PC-3 (cell line): ENCODE results near the gene SP1. TPM values are rescaled to one million over a fixed set of nuclear protein-coding genes. Genes with fewer than 3 reads are reported as not detected.
A peak's percentile ranks its signal among the peaks of the same experiment; 100 is the strongest.

Experiments
- ATAC-seq: fragments of 200-7000 bp; cut with Tn5 transposase; 2 replicates; pipeline ENCODE4 v1.9.1; 2020; ENCODE audit warnings: mild to moderate bottlenecking, moderate library complexity
- BruUV-seq: library from RNA; stranded (reverse); fragments of 400-500 nt; replicated peaks from 2 replicates; lab custom pipeline; 2021; lab: Mats Ljungman, UMichigan
- CTCF ChIA-PET: fragments of 300-600 bp; sonication (Branson Sonifier 250); formaldehyde crosslinking; loops from one replicate; lab custom pipeline; 2022; ENCODE audit warnings: antibody characterized with exemption; lab: Charles Lee
- POLR2A ChIA-PET: fragments of 300-600 bp; sonication (Branson Sonifier 250); formaldehyde crosslinking; loops from one replicate; lab custom pipeline; 2022; ENCODE audit warnings: antibody characterized with exemption; ENCODE audit not compliant: unreplicated experiment; lab: Charles Lee
- DNase-seq: peaks from one replicate; pipeline ENCODE4 v3.0.0-alpha.2; 2015
- H2AFZ ChIP-seq: fragments of 300-600 bp; sonication (generic); 2 replicates; pipeline ENCODE4 v1.6.0; 2016; ENCODE audit warnings: antibody characterized with exemption, low read length
- H3F3A ChIP-seq: fragments of 300-600 bp; sonication (generic); one replicate; pipeline ENCODE4 v1.6.0; 2017; ENCODE audit warnings: antibody characterized with exemption, low read length, control low read depth, mild to moderate bottlenecking; ENCODE audit not compliant: unreplicated experiment
- H3K27ac ChIP-seq: fragments of 300-600 bp; sonication (generic); 2 replicates; pipeline ENCODE4 v1.5.1; 2016; ENCODE audit warnings: mild to moderate bottlenecking, low read length
- H3K27me3 ChIP-seq: fragments of 300-600 bp; sonication (generic); 2 replicates; pipeline ENCODE4 v1.6.1; 2016; ENCODE audit warnings: low read length, mixed read lengths
- H3K36me3 ChIP-seq: fragments of 300-600 bp; sonication (generic); 2 replicates; pipeline ENCODE4 v1.6.1; 2016; ENCODE audit warnings: low read depth, mixed run types, low read length, mixed read lengths
- H3K4me1 ChIP-seq: fragments of 300-600 bp; sonication (generic); 2 replicates; pipeline ENCODE4 v1.5.1; 2016; ENCODE audit warnings: low read length; ENCODE audit not compliant: insufficient read depth
- H3K4me2 ChIP-seq: fragments of 300-600 bp; sonication (generic); 2 replicates; pipeline ENCODE4 v1.6.0; 2016; ENCODE audit warnings: low read length
- H3K4me3 ChIP-seq: fragments of 300-600 bp; sonication (generic); 2 replicates; pipeline ENCODE4 v1.5.1; 2016; ENCODE audit warnings: mild to moderate bottlenecking, low read length, mixed read lengths
- H3K79me2 ChIP-seq: fragments of 300-600 bp; sonication (generic); 2 replicates; pipeline ENCODE4 v1.6.1; 2017; ENCODE audit warnings: low read length, mixed read lengths
- H3K9ac ChIP-seq: fragments of 300-600 bp; sonication (generic); 2 replicates; pipeline ENCODE4 v1.6.0; 2016; ENCODE audit warnings: mild to moderate bottlenecking, low read length
- H3K9me2 ChIP-seq: fragments of 300-600 bp; sonication (generic); replicated peaks from 2 replicates; pipeline ENCODE4 v1.6.1; 2016; ENCODE audit warnings: mixed run types, low read length, mixed read lengths
- H3K9me3 ChIP-seq: fragments of 300-600 bp; sonication (generic); 2 replicates; pipeline ENCODE4 v1.6.1; 2016; ENCODE audit warnings: low read length, mixed read lengths
- H4K20me1 ChIP-seq: fragments of 300-600 bp; sonication (generic); 2 replicates; pipeline ENCODE4 v1.6.1; 2016; ENCODE audit warnings: low read length, mixed read lengths
- CTCF ChIP-seq: fragments of 300-600 bp; sonication (generic); conservative IDR thresholded peaks from 2 replicates; pipeline ENCODE4 v1.5.1; 2017; ENCODE audit warnings: antibody characterized with exemption, low read depth, mild to moderate bottlenecking, low read length
- EZH2 ChIP-seq: fragments of 300-600 bp; sonication (generic); IDR thresholded peaks from one replicate; pipeline ENCODE4 v1.6.1; 2017; ENCODE audit warnings: antibody characterized with exemption, mild to moderate bottlenecking, low read length; ENCODE audit not compliant: unreplicated experiment
- EZH2phosphoT487 ChIP-seq: fragments of 300-600 bp; sonication (generic); IDR thresholded peaks from 2 replicates; pipeline ENCODE4 v1.6.1; 2018; ENCODE audit warnings: mild to moderate bottlenecking, antibody characterized with exemption, low read length, borderline replicate concordance
- intact Hi-C: fragments of 100-400 bp; cut with micrococcal nuclease; formaldehyde crosslinking; loops from 2 replicates; pipeline ENCODE4 v1.9.0; 2023
- total RNA-seq: library from RNA; depleted of rRNA; stranded (reverse); fragments of >200 nt; gene quantifications from 2 replicates; pipeline ENCODE4 v1.2.3, GENCODE V29; 2014

The SP1 gene
- total RNA-seq, 1 experiment from 2014 or later: 49.7 TPM

DNA sequence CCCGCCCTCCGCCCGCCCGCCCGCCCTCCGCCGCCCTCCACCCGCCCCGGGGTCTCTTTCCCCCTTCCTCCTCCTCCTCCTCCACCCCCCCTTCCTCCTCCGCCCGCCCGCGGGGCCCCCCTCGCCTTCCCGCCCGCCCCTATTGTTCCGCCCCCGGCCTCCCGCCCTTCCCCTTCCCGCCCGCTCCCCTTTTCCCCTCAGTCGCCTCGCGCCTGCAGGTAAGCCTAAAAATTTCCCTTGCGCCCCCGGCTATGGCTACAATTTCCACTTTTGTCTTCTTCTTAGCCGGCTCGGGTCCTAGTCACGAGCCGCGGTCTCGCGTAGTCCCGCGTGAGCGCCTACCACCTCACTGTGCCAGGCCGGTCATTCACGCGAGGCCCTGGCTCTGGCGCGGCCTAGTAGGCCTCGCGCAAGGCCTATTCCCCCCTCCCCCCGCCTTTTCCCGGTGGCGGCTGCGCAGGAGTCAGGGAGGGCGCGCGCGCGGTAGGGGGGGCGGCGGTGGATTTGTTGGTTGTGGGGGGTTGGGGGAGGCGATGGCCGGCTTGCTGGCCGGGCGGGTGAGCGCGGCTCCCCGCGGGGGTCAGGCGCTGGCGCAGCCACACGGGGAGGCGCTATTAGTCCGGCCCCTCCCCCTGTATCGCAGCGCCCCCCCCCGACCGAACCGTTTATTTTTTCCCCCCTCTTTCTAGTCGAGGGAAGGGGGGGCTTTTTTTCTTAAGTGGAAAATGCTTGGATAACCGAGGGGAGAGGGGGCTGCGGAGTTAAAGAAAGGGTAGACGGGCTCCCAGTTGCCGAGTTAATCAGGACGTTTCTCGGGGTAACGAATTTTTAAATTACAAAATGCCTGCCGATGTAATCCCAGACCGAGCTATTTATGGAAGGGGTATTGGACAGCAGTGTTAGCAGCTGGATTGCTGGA, 72.4 kb downstream of the SP1 start:
- Histone ChIP-seq H3K4me3 (peak overlapping the region; percentile 95), H3K36me3 (peaks cover 47% of the 10 kb centered on the region), H3K27me3 (no peaks in the 10 kb centered on the region), H2AFZ (no peak overlapping the region), H3K4me2 (peak overlapping the region; percentile 94), H3K9me2 (no peaks in the 10 kb centered on the region), H4K20me1 (peaks cover 45% of the 10 kb centered on the region), H3K4me1 (peaks cover 12% of the 10 kb centered on the region), H3F3A (no peaks in the 10 kb centered on the region), H3K27ac (peak overlapping the region; percentile 79), H3K79me2 (peaks cover 53% of the 10 kb centered on the region), H3K9me3 (no peaks in the 10 kb centered on the region), H3K9ac (peak overlapping the region; percentile 99)
- intact Hi-C loops: loop anchor here (1.0 kb wide), 1 partner anchor 24 kb away; no protein-coding TSS in a partner anchor
- ATAC-seq: peak; percentile 48
- peak; percentile 64 for DNase-seq
- no peak for TF ChIP-seq EZH2
- TF ChIP-seq CTCF: peak; percentile 63
- ChIA-PET POLR2A (no interaction called here), CTCF (interaction anchor here (1.2 kb wide), 1 partner anchor 31 kb away, joined by 4 read pairs; no protein-coding TSS in a partner anchor)
- no TSS peak for BruUV-seq

DNA sequence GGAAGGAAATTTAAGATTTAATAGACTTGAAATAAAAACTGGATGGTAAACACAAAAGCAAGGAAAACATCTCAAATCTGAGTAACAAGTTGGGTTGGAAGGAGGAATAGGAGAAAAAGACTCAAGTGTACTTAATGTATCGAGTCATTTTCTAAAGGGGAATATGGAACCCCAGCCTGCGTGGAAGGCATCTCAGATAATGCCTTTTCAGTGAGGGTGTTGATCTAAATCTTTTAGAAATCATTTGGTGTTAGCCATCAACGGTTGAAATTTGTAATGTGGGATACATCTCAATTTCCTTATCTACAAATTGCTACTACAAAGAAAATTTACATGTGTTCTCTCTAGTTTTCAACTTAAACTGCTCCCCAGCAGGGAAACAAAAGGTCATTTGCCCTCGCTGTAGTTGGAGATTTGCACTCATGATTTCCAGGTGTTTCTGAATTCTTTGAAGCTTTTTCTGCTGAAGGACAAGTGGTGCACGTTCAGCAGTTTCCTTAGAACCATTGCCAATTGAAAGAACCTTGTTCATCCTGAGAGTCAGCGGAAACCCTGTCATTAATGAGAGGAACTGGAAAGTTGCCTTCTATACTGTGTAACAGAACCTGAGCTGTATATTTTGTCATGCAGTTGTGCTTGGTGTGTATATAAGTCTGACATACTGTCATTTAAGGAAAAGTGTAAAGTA, 74.1 kb downstream of the SP1 start:
- Histone ChIP-seq H3K27ac (no peak overlapping the region), H4K20me1 (peaks cover 51% of the 10 kb centered on the region), H3F3A (no peaks in the 10 kb centered on the region)

More for the DNA sequence above, 74.1 kb downstream of the SP1 start:
- Histone ChIP-seq H3K4me3 (peak overlapping the region; percentile 95), H3K4me2 (peak overlapping the region; percentile 94), H2AFZ (no peak overlapping the region), H3K27me3 (no peaks in the 10 kb centered on the region), H3K9me3 (no peaks in the 10 kb centered on the region), H3K9me2 (no peaks in the 10 kb centered on the region), H3K79me2 (peaks cover 64% of the 10 kb centered on the region), H3K4me1 (peaks cover 12% of the 10 kb centered on the region), H3K36me3 (peaks cover 59% of the 10 kb centered on the region), H3K9ac (peak overlapping the region; percentile 99; the same call in 1 of the 2 replicates)
- DNase-seq: no peak
- BruUV-seq: no TSS peak
- CTCF ChIA-PET: no interaction called here
- intact Hi-C loops: no loop called here
- ATAC-seq: no peak
- TF ChIP-seq CTCF: no peak
- TF ChIP-seq EZH2: no peak
- no peak for TF ChIP-seq EZH2phosphoT487
- POLR2A ChIA-PET: no interaction called here
